HG03095 (cell line): ENCODE measurements around the gene ATP6V1C2.
"Not testable (repeated sequence)": the region's sequence is repeated elsewhere in the genome, so short reads cannot be mapped to it uniquely, and the experiment has no call there.

Experiments used
- ATAC-seq: cut with Tn5 transposase; IDR thresholded peaks from one replicate; pipeline ENCODE4 v1.9.1; 2021; ENCODE audit warnings: moderate library complexity; ENCODE audit not compliant: unreplicated experiment

The ATP6V1C2 gene

DNA sequence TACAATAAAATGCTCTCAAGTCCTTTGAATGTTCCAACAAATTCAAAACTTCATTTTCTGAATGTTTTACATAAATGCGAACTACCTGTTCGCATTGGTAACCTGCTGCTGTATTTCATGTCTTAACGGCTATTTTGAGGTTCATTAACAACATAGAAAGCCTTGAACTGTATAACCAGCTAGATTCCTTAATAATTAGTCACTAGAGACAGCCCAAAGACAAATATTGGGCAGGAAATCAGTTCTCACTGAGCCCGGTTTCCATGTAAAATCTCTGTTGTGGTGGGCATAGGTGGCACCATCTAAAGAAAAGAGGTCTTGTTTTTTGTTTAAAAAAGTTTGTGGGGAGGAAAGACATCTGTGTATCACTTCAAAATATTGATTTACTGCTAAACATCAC, 62.0 kb downstream of the ATP6V1C2 start:
- ATAC-seq, result no peak

DNA sequence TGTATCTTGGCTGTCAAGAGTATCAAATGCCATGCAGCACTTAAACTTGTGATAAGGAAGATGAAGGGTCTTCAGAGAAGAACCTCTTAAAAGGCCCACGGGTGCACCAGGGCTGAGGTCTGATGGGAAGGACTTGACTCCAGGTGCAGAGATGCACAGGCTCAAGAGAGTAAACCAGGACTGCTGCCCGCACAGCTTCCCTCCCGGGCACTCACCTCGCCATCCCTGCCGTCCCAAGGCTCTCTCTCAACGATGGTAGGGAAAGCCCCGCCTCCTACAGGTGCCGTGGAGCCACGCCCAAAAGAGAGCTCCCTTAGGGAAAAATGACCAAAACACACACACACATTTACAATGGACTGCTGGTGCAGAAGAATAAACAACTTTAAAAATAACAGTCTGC, 63.3 kb downstream of the ATP6V1C2 start:
- no peak for ATAC-seq

GRCh38 chr2:10785260-10785659, 63.8 kb downstream of the ATP6V1C2 start:
- ATAC-seq, result no peak

DNA sequence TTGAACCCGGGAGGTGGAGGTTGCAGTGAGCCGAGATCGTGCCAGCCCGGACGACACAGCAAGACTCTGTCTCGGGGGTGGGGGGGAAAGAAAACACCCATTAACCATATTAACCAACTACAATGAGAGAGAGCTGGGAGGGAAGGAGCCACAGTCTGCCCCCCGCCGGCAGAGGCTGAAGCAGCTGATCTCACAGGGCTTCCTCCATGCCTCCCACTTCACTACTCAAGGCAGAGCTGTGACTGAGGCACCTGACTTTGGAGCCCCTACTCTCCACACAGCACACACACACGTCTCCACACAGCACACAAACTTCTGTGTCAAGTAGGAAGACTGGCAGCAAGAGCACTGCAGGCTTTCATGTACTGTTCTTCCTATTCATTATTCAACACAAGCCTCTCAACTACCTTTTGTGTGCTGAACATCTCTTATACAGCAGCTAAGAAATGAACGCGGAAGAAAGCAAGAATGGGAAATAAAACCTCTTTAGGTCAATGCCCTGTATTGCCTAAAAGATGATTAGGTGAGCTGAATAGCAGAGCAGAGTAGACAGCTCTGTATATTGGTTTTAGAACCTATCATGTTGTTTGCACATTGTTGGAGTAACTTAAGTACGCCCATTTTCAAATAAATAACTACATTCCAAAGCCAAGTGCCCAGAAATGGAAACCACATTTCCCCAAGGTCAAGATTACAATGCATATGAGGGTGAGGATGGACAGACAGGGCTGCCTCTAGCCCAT, 65.0 kb downstream of the ATP6V1C2 start:
- no peak for ATAC-seq

- ATAC-seq, result no peak
Measured at GRCh38 chr2:10787176-10787968, 65.9 kb downstream of the ATP6V1C2 start.

GRCh38 chr2:10788855-10789254, 67.4 kb downstream of the ATP6V1C2 start:
- ATAC-seq, result no peak

- ATAC-seq, result peak; percentile 72
Measured at GRCh38 chr2:10790228-10790973, 69.0 kb downstream of the ATP6V1C2 start.

DNA sequence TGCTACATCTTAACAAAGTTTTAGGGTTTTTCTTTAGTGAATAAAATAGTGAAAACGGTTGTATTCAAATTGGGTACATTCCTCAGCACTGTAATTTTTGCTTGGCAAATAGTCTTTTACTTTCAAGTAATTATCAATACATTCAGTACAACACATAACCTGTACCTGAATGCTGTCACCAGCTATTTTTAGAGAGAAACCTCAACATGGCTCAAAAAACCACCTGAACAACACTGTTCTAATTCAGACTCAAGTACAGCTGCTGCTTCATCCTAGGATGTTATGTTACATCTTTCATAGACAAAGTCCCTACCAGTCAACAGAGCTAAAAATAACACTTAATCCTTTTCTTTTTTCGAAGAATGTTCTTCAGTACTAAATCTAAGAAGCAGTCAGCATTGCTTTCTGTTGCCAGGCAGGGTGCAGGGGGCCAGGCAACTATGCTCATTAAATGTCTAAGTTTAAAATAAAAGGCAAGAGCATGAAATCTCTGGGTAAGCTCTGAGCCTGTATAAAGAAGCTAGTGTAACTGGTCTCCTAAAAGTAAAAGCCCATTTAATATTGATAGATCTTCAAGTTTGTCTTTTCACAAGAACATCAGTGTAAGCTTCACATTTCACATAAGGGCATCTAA, 70.7 kb downstream of the ATP6V1C2 start:
- peak; percentile 60 for ATAC-seq

DNA sequence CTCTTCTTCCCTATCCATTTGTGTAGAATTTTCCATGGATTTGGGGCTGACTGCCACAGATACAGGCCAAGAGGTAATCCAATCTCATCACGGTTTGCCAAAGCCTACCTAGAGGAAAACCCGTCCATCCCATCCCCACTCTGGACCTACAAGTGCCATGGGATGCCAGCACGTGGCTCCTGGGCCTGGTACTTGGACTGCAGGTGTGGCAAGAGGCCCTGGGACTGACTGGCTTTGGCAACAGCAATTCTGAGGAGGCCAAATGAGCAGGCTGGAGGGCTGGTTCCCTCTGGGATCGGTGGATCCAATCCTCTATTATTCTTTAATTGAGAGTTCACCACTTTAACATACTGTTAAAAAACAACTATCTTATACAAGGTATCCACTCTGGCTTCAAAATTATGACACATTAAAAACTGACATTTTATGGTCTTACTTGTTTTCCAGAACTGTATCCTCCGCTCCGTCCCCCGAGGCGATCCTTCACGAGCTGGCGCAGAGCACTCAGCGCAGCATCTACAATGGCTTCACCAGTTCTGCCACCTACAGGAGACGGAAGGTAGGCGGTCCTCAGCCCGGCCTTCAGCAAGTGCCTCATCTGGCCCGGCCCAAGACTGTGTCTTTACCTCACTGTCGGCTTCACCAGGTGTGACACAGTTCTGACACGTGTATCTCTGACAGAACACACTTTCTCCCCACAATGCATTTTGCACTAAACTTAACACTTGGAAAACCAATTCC, 71.4 kb downstream of the ATP6V1C2 start:
- ATAC-seq, result no peak

DNA sequence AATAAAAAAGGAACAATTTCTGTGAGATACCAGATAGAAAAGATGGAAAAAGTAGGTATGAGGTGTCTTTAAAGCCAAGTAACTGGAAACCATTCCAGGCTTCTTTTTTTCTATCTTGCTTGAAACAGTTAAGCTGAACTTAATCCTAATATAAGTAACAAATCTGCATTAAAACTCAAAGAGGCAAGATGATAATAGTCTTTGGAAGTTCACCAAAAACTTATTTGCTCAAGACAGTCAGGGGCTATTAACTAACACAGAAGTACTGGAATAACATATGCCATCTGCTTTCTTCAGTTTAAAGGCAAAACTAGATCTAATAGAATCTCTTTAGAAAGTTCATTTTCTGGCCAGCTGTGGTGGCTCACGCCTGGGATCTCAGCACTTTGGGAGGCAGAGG, 72.4 kb downstream of the ATP6V1C2 start:
- ATAC-seq, result no peak

- ATAC-seq, result no peak
Measured at GRCh38 chr2:10794876-10795275, 73.4 kb downstream of the ATP6V1C2 start.

DNA sequence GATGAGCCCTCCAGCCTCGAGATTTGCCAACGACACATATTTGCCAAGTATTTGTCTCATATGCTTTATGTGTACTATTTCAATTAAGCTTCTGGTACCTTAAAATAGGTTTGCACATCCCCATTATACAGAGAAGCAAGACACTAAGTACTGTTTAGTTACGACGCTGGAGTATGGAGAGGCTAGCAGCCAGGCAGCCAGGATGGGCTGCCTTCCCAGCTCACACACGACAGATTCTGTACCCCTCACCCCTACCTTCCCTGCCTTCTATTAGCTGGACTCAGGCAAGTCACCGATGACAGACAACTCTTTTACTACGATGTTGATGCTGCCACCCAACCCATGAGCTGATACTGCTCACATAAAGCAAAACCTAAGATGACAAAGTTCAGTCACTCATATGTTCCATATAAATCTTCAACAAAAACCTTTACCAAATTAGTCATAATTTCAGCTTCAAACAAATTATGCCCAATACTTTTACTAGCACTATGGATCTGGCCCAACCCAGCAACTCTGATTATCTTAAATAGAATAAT, 74.1 kb downstream of the ATP6V1C2 start:
- no peak for ATAC-seq

DNA sequence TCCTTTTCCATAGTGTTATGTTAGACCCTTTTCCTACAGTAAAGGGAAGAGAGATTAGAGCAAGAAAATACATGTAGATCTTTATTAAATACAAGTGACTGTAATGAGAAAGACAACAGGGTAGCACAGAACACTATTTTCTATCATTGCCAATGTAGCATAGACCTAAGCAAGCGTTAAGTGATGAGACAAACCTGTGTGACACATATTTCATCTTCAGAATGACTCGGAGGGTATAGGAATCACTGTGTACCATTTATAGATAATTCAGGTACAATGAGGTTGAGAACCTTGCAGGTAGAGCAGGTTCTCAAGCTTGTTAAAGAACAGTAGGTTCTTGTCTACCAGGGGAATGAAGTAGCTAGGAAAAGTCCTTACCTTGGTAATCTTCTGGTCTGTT, 75.3 kb downstream of the ATP6V1C2 start:
- no peak for ATAC-seq

DNA sequence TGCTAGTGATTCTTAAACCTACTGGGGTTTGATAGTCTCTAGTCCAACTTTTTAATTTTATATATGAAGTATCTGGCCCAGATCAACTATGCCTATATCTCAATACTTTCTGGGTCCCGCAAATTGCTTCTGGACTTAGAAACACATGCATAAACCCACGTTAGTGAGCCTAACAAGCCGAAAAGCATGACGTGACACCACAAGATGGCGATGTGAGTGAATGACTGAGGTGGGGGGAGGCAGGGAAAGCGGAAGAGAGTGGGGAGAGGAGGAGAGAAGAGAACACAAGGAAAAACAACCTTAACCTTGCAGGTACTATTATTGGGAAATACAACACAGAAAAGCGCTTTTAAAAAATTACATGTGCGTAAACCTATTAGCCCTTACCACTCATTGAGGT, 77.4 kb downstream of the ATP6V1C2 start:
- ATAC-seq, result no peak

DNA sequence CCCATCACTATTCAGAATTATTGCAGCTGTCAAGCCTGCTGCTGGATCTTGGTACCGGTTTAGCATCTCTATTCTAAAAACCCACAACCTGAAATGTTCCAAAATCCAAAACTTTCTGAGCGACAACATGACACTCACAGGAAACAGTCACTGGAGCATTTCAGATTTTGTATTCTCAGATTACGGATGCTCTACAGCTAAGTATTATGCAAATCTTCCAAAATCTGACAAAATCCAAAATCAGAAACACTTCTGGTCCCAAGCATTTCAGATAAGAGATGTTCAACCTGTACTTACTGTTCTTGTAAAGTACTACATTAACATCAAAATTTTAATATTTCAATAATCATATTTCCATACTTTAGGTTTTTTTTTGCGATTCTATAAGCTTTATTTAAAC, 78.7 kb downstream of the ATP6V1C2 start:
- ATAC-seq, result no peak

- no peak for ATAC-seq
Measured at GRCh38 chr2:10802657-10803056, 81.2 kb downstream of the ATP6V1C2 start.

GRCh38 chr2:10805990-10806389, 84.6 kb downstream of the ATP6V1C2 start:
- ATAC-seq, result not testable (repeated sequence)

DNA sequence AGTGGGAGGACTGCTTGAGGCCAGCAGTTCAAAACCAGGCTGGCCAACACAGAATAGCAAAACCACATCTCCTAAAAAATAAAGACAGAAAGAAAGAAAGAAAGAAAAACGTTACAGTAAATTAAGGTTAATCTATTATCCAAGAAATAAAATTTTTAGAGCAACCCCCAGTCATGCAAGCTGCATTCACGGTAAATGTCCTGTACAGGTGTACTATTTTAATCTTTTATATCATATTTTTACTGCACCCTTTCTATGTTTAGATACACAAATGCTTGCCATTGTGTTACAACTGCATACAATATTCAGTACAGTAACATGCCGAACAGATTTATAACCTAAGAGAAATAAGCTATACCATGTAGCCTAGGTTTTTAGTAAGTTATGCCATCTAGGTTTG, 85.1 kb downstream of the ATP6V1C2 start:
- no peak for ATAC-seq

DNA sequence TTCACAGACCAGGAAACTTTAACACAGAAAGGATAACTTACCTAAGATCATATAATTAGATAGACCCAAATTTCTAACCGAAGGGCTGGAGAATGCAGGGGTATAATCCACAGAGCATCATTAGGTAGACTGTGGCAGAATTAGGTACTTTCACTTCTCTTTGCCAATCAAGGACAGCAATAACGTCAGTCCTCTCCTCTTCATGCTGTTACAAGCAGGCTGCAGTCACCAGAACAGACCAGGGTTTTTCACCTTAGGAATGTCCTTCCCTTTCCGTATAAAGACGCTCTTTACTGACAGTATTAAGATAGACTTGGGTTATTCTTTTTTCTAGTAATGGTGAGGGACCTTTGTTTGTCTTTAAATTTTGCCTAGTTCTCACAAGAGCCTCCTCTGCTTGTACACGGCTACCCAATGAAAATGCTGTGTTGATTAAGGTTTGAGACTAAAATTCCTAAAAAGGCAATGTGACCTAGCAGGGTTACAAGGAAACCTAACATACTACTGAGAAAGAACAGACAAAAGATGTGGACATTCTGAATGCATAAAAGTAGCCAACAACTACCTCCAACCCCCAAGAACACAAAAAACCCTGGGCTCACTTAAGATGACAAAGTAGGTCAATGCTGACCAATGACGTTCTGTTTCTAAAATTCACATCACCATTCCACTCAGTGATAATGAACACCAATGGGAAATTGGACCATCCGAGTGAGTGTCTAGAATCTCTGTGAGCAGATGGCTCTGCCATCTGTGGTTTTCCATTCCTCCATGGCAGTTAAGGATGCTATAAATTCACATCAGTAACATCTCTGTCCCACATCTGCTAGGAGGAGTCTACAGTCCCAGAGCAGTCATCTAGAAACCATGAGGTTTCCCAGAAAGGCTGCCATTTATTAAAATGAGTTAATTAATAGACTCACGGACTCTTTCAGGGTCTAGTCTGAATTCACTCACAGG, 89.1 kb downstream of the ATP6V1C2 start:
- peak; percentile 34 for ATAC-seq
